HG03442 (cell line): Measurements from ENCODE around the gene HAPSTR1.
"Not testable (repeated sequence)": the region's sequence is repeated elsewhere in the genome, so short reads cannot be mapped to it uniquely, and the experiment has no call there.

ENCODE experiments used
- ATAC-seq: cut with Tn5 transposase; IDR thresholded peaks from one replicate; pipeline ENCODE4 v1.9.1; 2021; ENCODE audit warnings: mild to moderate bottlenecking, moderate library complexity; ENCODE audit not compliant: unreplicated experiment

The HAPSTR1 gene

DNA sequence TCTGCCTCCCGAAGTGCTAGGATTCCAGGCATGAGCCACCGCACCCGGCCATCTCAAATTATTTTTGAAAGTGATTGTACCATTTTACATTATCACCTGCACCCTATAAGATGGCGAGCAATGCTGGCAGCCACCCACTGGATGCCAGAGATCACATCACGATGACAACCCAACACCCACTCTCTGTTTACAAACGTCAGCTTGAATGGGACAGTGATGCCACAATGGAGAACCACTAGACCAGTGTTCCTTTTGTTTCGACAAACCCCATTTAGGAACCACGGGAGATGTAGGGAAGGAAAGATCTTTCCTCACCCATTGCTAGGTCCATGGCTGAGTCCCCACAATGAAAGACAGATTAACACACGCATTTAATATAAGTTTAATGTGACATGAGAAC, 20.1 kb upstream of the HAPSTR1 start:
- ATAC-seq, result no peak

DNA sequence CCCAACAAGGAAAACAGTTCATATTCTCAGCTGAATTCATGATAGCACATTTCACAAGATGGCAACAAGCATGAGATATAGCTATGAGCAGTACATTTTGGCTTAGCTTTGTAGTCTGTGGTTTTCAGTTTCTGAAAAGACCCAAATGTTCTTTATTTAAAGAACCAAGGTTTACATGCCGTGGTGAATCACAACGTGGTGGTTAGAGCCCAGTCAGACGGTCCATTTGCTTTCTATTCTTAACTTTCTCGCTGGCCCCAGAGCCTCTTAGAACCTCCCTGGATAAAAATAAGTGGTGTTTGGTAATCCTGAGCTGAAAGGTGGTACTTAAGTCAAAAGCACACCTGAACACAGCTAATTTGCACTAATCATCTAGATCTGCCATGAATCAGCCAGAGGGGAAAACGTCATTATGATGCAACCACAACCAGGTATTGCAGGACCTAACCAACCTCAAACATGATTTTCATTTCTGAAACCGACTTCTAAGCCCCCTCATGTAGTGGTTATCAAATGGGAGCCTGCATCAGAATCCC, 18.6 kb upstream of the HAPSTR1 start:
- ATAC-seq, result peak; percentile 58

DNA sequence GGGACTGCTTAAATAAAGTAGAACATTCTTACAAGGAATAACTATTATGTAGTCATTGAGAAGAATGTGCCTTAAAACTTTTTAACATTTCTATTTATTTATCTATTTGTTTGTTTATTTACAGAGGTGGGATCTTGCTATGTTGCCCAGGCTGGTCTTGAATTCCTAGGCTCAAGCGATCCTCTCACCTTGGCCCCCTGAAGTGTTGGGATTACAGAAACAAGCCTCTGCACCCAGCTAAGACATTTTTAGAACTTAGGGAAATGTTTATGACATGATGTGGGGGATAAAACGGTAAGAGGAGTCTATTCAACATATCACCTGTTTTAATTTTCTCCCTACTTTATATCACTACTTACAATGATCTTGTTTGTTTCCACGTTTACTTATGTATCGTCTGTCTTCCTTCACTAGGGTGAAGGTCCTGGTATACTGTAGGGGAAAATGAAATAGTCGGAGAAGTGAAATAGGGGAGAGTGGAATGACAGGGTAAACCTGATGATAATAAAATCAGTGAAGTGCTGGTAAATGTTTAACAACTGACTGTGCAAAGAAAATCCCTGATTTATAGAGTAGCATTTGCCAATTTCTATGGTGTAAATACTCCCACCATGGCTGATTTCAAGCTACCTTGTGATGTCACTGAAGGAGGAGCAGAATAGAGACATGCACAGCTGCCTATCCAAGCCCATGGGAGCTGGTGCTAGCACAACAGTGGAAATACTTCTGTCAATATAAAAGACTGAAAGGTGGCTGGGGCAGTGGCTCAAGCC, 16.0 kb upstream of the HAPSTR1 start:
- ATAC-seq, result no peak

DNA sequence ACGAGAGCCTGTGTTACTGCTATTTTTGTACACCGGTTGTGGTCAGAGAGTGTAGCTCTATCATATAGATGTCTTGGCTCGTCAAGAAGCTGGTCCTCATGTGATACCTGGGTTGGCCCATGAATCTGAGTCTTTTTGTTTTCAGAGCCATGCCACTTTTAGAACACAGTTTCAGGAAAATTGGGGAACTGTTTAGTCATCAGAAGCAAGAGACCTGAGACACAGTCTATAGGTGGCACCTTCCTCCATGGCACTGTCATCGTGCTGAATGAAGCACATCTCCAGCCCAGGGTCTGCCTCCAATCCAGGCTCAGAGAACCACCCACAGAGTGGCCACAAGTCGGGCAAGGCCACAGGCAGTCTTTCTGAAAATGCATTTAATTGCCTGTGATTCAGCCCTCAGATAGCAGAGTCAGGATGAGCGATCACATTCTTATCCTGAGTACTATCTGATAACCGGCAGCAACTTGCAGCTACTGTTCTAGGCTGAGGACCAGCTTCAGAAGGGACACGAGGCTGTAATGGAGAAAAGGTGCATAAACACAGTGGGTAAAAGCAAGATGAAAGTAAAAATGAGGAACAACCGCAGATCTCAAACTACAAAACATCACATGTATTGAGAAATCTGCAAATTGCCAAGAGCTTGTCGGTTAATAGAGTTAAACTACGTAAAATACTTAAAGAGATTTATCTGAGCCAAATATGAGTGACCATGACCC, 14.2 kb upstream of the HAPSTR1 start:
- no peak for ATAC-seq

DNA sequence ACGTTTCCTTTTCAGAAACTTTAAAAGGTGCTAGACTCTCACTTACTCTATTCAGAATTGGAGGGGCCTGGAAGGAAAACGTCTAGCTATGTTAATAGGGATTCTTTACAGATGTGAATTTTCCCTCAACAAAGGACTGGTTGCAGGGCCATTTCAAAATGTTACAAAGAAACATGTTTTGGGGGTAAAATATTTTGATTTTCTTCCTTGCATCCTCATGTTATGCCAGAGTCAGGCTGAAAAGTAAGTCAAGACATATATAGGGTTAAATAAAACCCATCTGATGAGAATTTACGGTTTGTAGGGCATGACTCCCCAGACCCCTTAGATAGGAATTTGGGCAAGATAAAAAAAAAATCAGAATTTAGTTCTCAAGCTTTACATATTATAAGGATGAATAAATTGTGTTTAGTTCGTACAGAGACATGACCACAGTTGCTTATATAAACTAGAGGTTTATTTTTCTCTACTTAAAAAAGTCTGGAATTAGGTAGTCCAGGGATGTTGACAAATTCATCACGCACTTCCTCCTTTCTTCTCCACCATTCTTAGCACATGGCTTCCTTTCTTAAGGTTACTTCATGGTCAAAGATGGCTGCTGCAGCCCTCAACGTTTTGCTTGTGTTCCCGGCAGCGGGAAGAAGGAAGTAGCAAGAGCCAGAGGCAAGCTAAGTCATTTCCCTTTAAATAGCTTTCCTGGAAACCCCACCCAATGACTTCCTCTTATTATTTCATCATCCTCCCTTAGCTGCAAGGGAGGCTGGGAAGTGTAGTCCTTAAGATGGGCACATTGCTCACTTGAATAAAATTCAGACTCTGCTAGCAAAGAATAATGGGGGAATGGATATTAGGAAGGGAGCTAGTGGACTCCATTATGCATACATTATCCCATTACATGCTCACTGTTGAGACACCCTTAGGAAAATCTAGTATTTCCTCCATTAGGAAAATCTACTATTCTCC, 12.7 kb upstream of the HAPSTR1 start:
- ATAC-seq, result not testable (repeated sequence)

DNA sequence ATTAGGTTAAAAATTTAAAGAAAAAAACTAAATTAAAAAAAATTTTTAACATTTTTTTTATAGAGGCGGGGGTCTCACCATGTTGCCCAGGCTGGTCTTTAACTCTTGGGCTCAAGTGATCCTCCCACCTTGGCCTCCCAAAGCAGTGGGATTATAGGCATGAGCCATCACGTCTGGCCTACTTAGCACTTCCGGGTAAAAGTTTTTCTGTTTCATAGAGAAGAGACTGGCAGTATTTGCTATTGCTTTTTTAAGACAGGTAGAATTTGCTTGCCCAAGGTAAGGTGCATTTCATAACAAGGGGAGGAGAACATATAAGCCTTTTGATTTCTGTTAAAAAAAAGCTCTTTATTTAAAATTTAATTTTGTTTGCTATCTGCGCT, 12.0 kb upstream of the HAPSTR1 start:
- ATAC-seq, result no peak

DNA sequence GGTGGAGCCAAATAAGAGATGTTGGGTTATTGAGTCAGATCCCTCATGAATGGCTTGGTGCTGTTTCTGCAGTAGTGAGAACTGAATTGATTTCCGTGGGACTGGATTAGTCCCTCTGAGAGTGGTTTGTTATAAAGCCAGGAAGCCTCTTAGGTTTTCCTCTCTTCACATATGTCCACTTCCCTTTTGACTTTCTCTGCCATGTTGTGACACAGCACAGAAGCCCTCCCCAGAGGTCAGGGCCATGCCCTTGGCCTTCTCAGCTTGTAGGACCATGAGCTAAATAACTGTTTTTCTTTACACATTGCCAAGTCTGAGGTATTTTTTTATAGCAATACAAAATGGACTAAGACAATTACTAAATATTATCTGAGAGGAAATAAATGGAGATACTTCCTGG, 10.3 kb upstream of the HAPSTR1 start:
- ATAC-seq, result no peak

DNA sequence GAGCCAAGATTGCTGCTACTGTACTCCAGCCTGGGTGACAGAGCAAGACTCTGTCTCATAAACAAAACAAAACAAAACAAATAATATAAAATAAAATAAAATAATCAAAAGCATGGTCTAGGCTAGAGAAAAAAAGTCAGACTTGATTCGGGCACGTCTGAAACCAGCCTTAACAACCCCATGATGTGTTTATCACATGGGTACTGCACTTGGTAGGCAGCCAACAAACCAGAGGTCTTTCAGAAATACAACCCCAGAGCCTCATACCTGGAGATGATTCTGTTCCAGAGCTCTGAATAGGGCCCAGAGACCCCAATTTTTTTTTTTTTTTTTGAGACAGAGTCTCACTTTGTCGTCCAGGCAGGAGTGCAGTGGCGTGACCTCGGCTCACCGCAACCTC, 9.6 kb upstream of the HAPSTR1 start:
- ATAC-seq, result no peak

DNA sequence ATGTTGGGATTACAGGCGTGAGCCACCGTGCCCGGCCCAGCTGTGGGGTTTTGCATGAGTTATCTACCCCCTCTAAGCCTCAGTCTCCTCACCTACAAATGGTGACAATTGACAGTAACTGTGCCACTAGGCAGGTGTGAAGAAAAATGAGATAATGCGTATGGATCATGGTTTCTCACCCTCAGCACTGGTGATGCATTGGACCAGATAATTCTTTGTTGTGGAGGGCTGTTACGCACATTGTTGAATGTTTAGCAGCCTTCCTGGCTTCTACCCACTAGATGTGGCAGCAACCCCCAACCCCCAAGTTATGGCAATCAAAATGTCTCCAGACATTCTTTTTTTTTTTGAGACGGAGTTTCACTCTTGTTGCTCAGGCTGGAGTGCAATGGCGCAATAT, 9.0 kb upstream of the HAPSTR1 start:
- ATAC-seq, result no peak

DNA sequence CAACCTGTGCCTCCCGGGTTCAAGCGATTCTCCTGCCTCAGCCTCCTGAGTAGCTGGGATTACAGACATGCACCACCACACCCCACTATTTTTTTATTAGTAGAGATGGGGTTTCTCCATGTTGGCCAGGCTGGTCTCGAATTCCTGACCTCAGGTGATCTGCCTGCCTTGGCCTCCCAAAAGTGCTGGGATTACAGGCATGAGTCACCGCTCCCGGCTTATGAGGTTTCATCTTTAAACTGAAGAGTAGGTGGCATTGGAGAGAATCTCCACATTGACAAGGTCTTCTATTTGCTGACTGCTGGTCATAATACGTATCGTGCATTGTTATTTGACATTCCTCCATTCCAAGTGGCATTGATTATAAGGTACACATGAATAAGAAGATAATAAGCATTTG, 3.7 kb upstream of the HAPSTR1 start:
- ATAC-seq, result not testable (repeated sequence)

DNA sequence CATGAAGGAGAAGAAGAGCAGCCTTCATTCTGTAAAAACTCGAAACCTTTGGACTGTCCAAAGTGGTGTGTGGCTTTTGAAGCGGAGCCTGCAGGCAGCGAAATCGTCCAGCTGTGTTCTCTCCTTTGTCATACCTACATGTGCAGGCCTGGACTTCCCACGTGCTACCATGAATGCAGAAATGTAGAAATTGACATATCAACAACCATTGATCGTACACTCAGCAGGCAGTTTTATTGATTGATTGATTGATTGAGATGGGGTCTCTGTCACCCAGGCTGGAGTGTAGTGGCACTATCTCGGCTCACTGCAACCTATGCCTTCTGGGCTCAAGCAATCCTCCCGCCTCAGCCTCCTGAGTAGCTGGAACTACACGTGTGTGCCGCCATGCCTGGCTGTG, 2.6 kb upstream of the HAPSTR1 start:
- no peak for ATAC-seq

DNA sequence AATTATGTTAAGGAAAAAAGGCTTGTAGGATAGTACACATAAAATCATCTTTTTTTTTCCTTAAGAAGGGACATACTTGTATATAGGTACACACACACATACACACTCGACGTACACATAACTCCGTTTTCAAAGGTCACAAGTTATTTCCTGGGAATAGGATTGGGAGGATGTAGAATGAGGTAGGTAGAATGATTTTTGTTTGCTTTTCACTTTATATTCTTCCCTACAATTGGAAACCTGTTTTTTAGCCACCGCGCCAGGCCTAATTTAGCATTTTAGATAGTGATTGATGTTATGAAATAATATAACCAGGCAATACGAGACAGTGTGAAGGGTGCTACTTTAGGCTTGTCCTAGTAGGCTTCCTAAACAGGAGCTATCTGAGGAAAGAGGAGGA, 1.8 kb upstream of the HAPSTR1 start:
- no peak for ATAC-seq

DNA sequence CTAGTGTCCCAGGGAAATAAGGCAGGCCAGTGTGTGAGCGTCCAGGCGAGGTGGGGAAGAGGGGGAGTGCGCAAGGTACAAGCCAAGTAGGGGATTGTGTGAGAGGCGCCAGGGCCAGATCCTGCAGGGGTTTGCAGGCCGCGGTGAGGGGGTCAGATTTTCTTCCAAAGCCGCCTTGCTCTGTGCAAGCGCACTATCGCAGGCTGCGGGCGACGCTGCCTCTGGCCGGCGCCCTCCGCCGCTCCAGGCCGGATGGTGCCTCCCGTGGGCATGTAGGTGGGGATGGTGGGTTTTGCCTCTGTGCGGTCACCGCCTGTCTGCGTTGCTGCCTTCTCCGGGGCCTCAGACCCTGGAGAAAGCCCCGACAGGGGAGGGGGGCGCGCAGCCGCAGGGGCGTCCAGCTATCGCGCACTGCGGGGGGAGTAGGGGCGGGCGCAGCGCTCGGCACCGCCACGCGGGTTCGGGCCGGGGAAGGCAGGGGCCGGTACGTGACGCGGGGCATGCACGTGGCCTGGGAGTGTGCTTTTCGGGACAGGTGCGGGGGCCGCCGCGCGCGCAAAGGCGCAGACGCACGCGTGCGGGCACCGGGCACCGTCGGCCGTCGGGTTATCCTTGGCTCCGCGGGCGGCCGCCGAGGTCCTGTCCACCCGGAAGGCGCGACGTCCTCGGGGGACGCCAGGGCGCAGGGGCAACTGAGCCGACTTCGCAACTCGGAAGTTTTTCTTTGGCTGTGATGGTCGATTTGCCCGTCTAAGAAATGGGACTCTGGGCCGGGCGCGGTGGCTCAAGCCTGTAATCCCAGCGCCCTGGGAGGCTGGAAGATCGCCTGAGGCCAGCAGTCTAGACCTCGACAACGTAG, 1.1 kb upstream of the HAPSTR1 start:
- no peak for ATAC-seq

DNA sequence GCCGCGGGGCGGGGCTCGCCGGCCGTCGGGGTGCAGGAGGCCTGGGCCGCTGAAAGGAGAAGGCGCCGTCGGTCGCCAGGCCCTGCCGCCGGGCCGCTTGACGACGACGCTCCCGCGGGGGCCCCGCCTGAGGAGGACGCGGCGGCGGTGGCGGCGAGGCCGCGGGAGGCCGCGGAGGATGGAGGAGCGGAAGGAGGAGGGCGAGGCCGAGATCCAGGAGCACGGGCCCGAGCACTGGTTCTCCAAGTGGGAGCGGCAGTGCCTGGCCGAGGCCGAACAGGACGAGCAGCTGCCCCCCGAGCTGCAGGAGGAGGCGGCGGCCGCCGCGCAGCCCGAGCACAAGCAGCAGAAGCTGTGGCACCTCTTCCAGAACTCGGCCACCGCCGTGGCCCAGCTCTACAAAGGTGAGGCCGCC, 430 bp downstream of the HAPSTR1 start:
- ATAC-seq, result peak; percentile 7

DNA sequence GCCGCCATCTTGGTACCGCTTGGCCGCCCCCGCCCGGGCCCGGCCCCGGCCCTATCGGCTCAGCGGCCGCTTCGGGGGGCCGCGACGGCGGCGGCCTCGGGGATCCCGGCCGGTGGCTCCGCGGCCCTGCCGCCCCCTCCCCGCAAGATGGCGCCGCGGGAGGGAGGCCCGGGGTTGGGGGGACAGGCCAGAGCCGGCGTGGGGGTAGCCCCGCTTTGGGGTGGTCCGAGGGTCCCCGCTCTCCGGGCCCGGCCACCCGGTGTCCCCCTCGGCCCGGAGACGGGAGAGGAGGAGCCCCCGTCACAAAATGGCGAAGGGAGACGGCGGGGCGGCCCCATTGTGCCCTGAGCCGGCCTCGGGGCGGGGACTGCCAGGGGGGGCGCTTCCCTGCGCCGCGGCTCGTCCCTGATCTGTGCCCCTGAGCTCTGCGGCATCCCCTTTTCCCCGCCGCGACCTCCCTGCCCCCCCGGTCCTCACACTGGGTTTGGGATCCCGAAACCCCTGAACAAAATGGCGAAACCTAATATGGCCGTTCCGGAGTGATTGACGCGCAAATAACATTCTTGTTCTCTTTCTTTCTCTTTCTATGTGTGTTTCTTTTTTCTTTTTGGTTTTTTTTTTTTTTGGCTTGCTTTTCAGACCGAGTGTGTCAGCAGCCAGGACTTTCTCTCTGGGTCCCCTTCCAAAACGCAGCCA, 986 bp downstream of the HAPSTR1 start:
- peak; percentile 5 for ATAC-seq

DNA sequence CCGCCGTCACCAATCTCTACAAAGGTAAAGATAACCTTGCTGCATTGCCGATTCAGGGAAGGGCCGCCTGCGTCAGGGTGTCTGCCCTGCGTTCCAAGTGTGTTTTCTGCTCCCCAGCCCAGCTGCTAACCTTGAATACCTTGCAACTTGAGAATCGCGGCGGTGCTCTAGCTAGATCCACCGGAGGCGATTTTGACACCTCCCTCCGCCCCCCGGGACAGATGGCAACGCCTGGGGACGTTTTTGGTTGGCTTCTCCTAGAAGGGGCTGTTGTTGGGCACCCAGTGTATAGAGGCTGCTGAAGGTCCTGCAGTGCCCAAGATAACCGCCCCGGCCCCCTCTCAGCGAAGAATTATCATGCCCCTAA, 1.5 kb downstream of the HAPSTR1 start:
- no peak for ATAC-seq

DNA sequence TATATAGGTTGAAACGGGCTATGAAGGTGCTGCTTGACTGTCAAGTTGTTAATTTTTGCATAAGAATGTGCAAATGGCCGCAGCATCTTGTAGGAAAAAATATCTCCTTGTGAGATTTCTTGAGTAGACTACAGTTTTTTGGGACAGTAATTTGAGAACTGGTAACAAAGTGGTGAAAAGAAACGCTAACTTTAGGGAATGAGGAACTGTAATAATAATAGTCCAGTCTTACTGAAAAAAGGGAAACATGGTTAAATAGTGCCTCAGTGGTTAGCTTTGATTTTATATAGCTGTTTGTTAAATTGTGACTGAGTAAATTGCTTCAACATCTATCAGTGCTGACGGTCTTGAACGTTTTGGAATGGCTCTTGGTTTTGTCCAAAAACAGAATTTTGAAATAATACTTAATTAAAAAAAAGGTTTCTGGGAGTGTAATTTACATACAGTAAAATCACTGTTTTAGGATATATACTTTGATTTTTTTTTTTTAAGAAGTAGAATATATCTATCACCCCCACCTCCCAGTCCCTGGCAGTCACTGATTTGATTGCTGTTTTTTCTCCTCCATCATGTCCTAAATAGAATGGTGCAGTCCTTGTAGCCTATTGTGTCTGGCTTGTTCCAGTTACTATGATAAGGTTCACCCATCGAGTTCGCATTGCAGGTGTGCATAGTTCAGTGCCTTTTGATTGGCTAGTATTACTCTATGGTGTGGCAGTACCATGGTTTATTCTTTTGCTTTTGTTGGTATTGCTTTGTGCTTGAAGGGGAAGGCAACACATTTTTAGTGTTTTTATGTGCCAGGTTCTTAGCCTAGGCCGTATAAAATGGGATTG, 2.8 kb downstream of the HAPSTR1 start:
- ATAC-seq, result no peak

DNA sequence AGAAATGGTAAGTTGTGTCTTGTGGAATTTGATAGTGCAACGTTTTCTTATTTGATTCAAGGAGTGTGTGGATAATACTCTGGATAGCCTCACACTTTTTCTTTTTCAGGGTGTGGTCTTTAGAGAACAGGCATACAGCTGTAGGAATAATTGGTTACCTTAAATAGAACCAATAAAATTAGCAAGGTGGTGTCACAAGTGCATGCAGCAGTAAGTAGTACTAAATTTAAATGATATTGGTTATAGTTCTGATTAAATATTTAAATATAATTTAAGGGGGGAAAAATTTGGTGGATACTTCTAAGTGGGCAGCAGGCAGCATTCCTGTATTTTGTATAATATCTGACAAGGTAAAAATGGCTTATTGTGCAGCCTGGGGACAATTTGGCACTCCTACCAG, 3.7 kb downstream of the HAPSTR1 start:
- no peak for ATAC-seq
